ENCODE measurements around the gene MSTN.

GRCh38 chr2:190065839-190066238 lies 3.3 kb upstream of the MSTN start:
- no peak for TF ChIP-seq POLR2A (IDR thresholded peaks at IDR 0.05; ENCODE audit: extremely low read depth, insufficient read length)
- no peak for TF ChIP-seq CTCF (IDR thresholded peaks at IDR 0.05; ENCODE audit: low read depth, low read length)
